GM23338 (cell line): ENCODE measurements around the gene EPHA4. TPM values are rescaled to one million over a fixed set of nuclear protein-coding genes. Genes with fewer than 3 reads are reported as not detected.

Experiments used
- ATAC-seq: fragments of 200-7000 bp; cut with Tn5 transposase; 3 replicates; pipeline ENCODE4 v1.9.1; 2020
- DNase-seq: peaks from one replicate; pipeline ENCODE4 v3.0.0-alpha.2; 2015; ENCODE audit warnings: low spot score
- H2AFZ ChIP-seq: fragments of 200-600 bp; sonication (generic); 2 replicates; pipeline ENCODE4 v1.8.0; 2016; ENCODE audit warnings: antibody characterized with exemption, mild to moderate bottlenecking, moderate library complexity
- H3F3A ChIP-seq: fragments of 200-600 bp; sonication (generic); replicated peaks from 2 replicates; pipeline ENCODE4 v1.8.0; 2017; ENCODE audit warnings: antibody characterized with exemption, mixed run types, low read depth
- H3K27ac ChIP-seq: fragments of 200-600 bp; sonication (generic); 2 replicates; pipeline ENCODE4 v1.6.1; 2016; ENCODE audit warnings: low read depth
- H3K27me3 ChIP-seq: fragments of 200-600 bp; sonication (generic); 2 replicates; pipeline ENCODE4 v1.8.0; 2016; ENCODE audit warnings: mild to moderate bottlenecking, mixed run types, moderate library complexity; ENCODE audit not compliant: insufficient read depth
- H3K36me3 ChIP-seq: fragments of 200-600 bp; sonication (generic); 2 replicates; pipeline ENCODE4 v1.8.0; 2016; ENCODE audit warnings: mild to moderate bottlenecking; ENCODE audit not compliant: insufficient read depth
- H3K4me1 ChIP-seq: fragments of 200-600 bp; sonication (generic); 2 replicates; pipeline ENCODE4 v1.8.0; 2016; ENCODE audit warnings: mild to moderate bottlenecking, moderate library complexity; ENCODE audit not compliant: insufficient read depth
- H3K4me2 ChIP-seq: fragments of 200-600 bp; sonication (generic); 2 replicates; pipeline ENCODE4 v1.7.1; 2017; ENCODE audit warnings: mixed run types
- H3K4me3 ChIP-seq: fragments of 200-600 bp; sonication (generic); 2 replicates; pipeline ENCODE4 v1.6.1; 2016; ENCODE audit warnings: mixed run types
- H3K79me2 ChIP-seq: fragments of 200-600 bp; sonication (generic); replicated peaks from 2 replicates; pipeline ENCODE4 v1.8.0; 2017; ENCODE audit warnings: mild to moderate bottlenecking; ENCODE audit not compliant: insufficient read depth
- H3K9me2 ChIP-seq: fragments of 200-600 bp; sonication (generic); 2 replicates; pipeline ENCODE4 v1.8.0; 2017; ENCODE audit not compliant: insufficient read depth
- H4K20me1 ChIP-seq: fragments of 200-600 bp; sonication (generic); replicated peaks from 2 replicates; pipeline ENCODE4 v1.8.0; 2017; ENCODE audit warnings: mild to moderate bottlenecking; ENCODE audit not compliant: insufficient read depth
- H3K27ac Mint-ChIP-seq: 2 replicates; pipeline ENCODE4 v1.8.0; 2020; ENCODE audit warnings: inconsistent platforms, mild to moderate bottlenecking, moderate library complexity, mixed read lengths
- H3K27me3 Mint-ChIP-seq: 3 replicates; pipeline ENCODE4 v1.8.0; 2022; ENCODE audit warnings: low read depth, mild to moderate bottlenecking, moderate library complexity, mixed read lengths, inconsistent platforms; ENCODE audit not compliant: insufficient read depth, poor library complexity
- H3K36me3 Mint-ChIP-seq: 3 replicates; pipeline ENCODE4 v1.8.0; 2021; ENCODE audit warnings: low read depth, mild to moderate bottlenecking, inconsistent platforms, moderate library complexity, mixed read lengths
- H3K4me1 Mint-ChIP-seq: 3 replicates; pipeline ENCODE4 v1.8.0; 2020; ENCODE audit warnings: mild to moderate bottlenecking, inconsistent platforms, mixed read lengths
- H3K4me3 Mint-ChIP-seq: 3 replicates; pipeline ENCODE4 v1.8.0; 2021; ENCODE audit warnings: moderate library complexity, mild to moderate bottlenecking, inconsistent platforms, mixed read lengths
- H3K9me3 Mint-ChIP-seq: 3 replicates; pipeline ENCODE4 v1.8.0; 2020; ENCODE audit warnings: moderate library complexity, mild to moderate bottlenecking, inconsistent platforms, mixed read lengths
- CREB1 ChIP-seq: fragments of 250-450 bp; sonication (Bioruptor Pico); IDR thresholded peaks from 2 replicates; pipeline ENCODE4 v1.5.0; 2020; ENCODE audit warnings: low read depth, mild to moderate bottlenecking, moderate library complexity
- EZH2phosphoT487 ChIP-seq: fragments of 200-600 bp; sonication (generic); IDR thresholded peaks from one replicate; pipeline ENCODE4 v1.8.1; 2018; ENCODE audit warnings: antibody characterized with exemption; ENCODE audit not compliant: unreplicated experiment
- NANOG ChIP-seq: IDR thresholded peaks from 2 replicates; pipeline ENCODE4 v1.6.1; 2016; ENCODE audit warnings: antibody characterized with exemption, borderline replicate concordance
- STAT1 ChIP-seq: IDR thresholded peaks from one replicate; pipeline ENCODE4 v1.6.1; 2016; ENCODE audit warnings: antibody characterized with exemption; ENCODE audit not compliant: unreplicated experiment
- ZNF114 ChIP-seq: fragments of 250-450 bp; sonication (Bioruptor Pico); IDR thresholded peaks from 2 replicates; pipeline ENCODE4 v1.5.0; 2020; ENCODE audit warnings: mild to moderate bottlenecking, moderate library complexity
- ZNF331 ChIP-seq: fragments of 250-450 bp; sonication (Bioruptor Pico); IDR thresholded peaks from 2 replicates; pipeline ENCODE4 v1.5.0; 2020; ENCODE audit warnings: low read depth, mild to moderate bottlenecking, moderate library complexity
- polyA plus RNA-seq: library from polyadenylated mRNA; unstranded; fragments of >200 nt; fragmentation: Nextera tagmentation; extraction: Ambion mirVana; gene quantifications from 2 replicates; pipeline ENCODE4 v1.2.1, GENCODE V29; 2016
- total RNA-seq: library from RNA; depleted of rRNA; stranded (reverse); fragments of >200 nt; shearing (Covaris generic); gene quantifications from 2 replicates; pipeline ENCODE4 v1.2.3, GENCODE V29; 2014
- TF ChIP-seq, protein P1 (sequence below): fragments of 250-450 bp; sonication (Bioruptor Pico); IDR thresholded peaks from 2 replicates; pipeline ENCODE4 v1.5.0; 2020; ENCODE audit warnings: mild to moderate bottlenecking, moderate library complexity
- TF ChIP-seq, protein P2 (sequence below): IDR thresholded peaks from one replicate; pipeline ENCODE4 v1.6.1; 2018; ENCODE audit warnings: antibody characterized with exemption; ENCODE audit not compliant: unreplicated experiment

EPHA4 gene
- total and polyA plus RNA-seq, 2 experiments from 2014 or later: 4.1 to 6.2 TPM

DNA sequence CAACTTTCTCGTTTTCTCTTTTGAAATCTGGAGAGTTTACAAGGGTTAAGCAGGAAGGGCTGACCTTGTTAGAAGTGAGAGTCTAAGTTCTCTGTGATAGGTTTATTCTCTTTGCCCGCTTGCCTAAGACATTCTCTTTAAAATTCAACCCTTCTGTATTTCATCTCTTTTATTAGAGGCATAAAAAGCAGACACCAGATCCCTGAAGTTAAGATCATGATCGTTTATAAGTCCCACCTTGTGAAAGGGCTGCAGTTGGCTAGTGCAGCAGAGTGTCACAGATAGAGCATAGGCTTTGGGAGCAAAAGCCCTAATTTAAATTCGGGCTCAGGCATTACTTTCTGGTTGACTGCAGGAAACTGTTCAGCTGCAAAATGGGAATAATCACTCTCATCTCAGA lies 181.2 kb downstream of the EPHA4 start (continued):
- TF ChIP-seq, protein P1, sequence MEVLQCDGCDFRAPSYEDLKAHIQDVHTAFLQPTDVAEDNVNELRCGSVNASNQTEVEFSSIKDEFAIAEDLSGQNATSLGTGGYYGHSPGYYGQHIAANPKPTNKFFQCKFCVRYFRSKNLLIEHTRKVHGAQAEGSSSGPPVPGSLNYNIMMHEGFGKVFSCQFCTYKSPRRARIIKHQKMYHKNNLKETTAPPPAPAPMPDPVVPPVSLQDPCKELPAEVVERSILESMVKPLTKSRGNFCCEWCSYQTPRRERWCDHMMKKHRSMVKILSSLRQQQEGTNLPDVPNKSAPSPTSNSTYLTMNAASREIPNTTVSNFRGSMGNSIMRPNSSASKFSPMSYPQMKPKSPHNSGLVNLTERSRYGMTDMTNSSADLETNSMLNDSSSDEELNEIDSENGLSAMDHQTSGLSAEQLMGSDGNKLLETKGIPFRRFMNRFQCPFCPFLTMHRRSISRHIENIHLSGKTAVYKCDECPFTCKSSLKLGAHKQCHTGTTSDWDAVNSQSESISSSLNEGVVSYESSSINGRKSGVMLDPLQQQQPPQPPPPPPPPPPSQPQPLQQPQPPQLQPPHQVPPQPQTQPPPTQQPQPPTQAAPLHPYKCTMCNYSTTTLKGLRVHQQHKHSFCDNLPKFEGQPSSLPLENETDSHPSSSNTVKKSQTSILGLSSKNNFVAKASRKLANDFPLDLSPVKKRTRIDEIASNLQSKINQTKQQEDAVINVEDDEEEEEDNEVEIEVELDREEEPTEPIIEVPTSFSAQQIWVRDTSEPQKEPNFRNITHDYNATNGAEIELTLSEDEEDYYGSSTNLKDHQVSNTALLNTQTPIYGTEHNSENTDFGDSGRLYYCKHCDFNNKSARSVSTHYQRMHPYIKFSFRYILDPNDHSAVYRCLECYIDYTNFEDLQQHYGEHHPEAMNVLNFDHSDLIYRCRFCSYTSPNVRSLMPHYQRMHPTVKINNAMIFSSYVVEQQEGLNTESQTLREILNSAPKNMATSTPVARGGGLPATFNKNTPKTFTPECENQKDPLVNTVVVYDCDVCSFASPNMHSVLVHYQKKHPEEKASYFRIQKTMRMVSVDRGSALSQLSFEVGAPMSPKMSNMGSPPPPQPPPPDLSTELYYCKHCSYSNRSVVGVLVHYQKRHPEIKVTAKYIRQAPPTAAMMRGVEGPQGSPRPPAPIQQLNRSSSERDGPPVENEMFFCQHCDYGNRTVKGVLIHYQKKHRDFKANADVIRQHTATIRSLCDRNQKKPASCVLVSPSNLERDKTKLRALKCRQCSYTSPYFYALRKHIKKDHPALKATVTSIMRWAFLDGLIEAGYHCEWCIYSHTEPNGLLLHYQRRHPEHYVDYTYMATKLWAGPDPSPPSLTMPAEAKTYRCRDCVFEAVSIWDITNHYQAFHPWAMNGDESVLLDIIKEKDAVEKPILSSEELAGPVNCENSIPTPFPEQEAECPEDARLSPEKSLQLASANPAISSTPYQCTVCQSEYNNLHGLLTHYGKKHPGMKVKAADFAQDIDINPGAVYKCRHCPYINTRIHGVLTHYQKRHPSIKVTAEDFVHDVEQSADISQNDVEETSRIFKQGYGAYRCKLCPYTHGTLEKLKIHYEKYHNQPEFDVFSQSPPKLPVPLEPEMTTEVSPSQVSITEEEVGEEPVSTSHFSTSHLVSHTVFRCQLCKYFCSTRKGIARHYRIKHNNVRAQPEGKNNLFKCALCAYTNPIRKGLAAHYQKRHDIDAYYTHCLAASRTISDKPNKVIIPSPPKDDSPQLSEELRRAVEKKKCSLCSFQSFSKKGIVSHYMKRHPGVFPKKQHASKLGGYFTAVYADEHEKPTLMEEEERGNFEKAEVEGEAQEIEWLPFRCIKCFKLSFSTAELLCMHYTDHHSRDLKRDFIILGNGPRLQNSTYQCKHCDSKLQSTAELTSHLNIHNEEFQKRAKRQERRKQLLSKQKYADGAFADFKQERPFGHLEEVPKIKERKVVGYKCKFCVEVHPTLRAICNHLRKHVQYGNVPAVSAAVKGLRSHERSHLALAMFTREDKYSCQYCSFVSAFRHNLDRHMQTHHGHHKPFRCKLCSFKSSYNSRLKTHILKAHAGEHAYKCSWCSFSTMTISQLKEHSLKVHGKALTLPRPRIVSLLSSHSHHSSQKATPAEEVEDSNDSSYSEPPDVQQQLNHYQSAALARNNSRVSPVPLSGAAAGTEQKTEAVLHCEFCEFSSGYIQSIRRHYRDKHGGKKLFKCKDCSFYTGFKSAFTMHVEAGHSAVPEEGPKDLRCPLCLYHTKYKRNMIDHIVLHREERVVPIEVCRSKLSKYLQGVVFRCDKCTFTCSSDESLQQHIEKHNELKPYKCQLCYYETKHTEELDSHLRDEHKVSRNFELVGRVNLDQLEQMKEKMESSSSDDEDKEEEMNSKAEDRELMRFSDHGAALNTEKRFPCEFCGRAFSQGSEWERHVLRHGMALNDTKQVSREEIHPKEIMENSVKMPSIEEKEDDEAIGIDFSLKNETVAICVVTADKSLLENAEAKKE (CRISPR knock-in tag): no peak
- TF ChIP-seq, protein P2, sequence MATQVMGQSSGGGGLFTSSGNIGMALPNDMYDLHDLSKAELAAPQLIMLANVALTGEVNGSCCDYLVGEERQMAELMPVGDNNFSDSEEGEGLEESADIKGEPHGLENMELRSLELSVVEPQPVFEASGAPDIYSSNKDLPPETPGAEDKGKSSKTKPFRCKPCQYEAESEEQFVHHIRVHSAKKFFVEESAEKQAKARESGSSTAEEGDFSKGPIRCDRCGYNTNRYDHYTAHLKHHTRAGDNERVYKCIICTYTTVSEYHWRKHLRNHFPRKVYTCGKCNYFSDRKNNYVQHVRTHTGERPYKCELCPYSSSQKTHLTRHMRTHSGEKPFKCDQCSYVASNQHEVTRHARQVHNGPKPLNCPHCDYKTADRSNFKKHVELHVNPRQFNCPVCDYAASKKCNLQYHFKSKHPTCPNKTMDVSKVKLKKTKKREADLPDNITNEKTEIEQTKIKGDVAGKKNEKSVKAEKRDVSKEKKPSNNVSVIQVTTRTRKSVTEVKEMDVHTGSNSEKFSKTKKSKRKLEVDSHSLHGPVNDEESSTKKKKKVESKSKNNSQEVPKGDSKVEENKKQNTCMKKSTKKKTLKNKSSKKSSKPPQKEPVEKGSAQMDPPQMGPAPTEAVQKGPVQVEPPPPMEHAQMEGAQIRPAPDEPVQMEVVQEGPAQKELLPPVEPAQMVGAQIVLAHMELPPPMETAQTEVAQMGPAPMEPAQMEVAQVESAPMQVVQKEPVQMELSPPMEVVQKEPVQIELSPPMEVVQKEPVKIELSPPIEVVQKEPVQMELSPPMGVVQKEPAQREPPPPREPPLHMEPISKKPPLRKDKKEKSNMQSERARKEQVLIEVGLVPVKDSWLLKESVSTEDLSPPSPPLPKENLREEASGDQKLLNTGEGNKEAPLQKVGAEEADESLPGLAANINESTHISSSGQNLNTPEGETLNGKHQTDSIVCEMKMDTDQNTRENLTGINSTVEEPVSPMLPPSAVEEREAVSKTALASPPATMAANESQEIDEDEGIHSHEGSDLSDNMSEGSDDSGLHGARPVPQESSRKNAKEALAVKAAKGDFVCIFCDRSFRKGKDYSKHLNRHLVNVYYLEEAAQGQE: no peak
- TF ChIP-seq ZNF331 (CRISPR knock-in tag): no peak

DNA sequence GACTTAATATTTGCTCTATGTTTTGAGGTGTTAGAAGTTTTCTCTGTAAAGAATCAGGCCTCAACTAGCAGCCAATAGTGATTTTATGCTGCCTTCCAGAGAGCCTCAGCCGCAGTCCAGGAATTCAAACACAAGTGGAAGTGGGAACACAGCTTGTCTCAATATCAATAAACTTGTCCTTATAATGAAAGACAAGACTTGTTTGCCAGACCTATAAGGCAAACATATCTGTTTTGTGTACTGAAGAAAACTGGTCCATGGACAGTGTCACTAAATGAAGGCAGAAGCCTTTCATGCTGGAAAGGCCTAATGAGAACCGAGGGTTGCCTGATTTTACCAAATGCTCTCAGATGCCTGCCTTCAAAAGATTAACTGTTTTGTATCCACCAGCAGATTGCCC lies 182.2 kb downstream of the EPHA4 start:
- H3K36me3 Mint-ChIP-seq: no peaks in the 10 kb centered on the region
- no peak overlapping the region for H3K27ac Mint-ChIP-seq
- no peaks in the 10 kb centered on the region for H3K36me3 ChIP-seq
- no peaks in the 10 kb centered on the region for H3K9me3 Mint-ChIP-seq
- H2AFZ ChIP-seq: 0 out of 2 replicates have a peak overlapping the region, but pooled peaks have one; percentile 26
- H4K20me1 ChIP-seq: no peaks in the 10 kb centered on the region
- H3K4me1 Mint-ChIP-seq: peaks cover 2% of the 10 kb centered on the region; the same call in 1 of the 3 replicates
- no peak for ATAC-seq
- no peak overlapping the region for H3K27ac ChIP-seq
- no peak overlapping the region for H3K4me3 ChIP-seq
- no peaks in the 10 kb centered on the region for H3F3A ChIP-seq
- DNase-seq: no peak
- peaks cover 2% of the 10 kb centered on the region for H3K27me3 Mint-ChIP-seq
- no peak overlapping the region for H3K4me3 Mint-ChIP-seq
- no peaks in the 10 kb centered on the region for H3K79me2 ChIP-seq
- H3K9me2 ChIP-seq: no peaks in the 10 kb centered on the region
- no peaks in the 10 kb centered on the region for H3K4me1 ChIP-seq
- no peaks in the 10 kb centered on the region for H3K27me3 ChIP-seq
- H3K4me2 ChIP-seq: no peak overlapping the region
- TF ChIP-seq EZH2phosphoT487 (no peak), CREB1 (no peak), STAT1 (no peak), NANOG (no peak), ZNF331 (CRISPR knock-in tag) (no peak), ZNF114 (CRISPR knock-in tag) (no peak)
- TF ChIP-seq, protein P2: no peak
